ENCODE measurements around the gene ESPN. TPM values are rescaled to one million over a fixed set of nuclear protein-coding genes. Genes with fewer than 3 reads are reported as not detected.

ESPN gene
- total and polyA plus RNA-seq, 7 donors, result 0.55 to 202 (median 86.5) TPM; not detected in 2

- H3K27me3 ChIP-seq, result peaks cover 0 to 20% (median 0%) of the 10 kb centered on the region in 3 donors
- 87% methylated on average over 6 of the region's 6 CpGs for WGBS, 2 donors
- intact Hi-C loops (cut with DNase I), result no loop called here
- H3K9me3 ChIP-seq, result no peaks in the 10 kb centered on the region
- no peaks in the 10 kb centered on the region for H3K4me1 ChIP-seq
- no peaks in the 10 kb centered on the region for H3K36me3 ChIP-seq
- no peak overlapping the region for H3K27ac ChIP-seq
- no peak for DNase-seq
- no peak overlapping the region for H3K4me3 ChIP-seq
- TF ChIP-seq EP300 (IDR thresholded peaks at IDR 0.05), result no peak
- TF ChIP-seq CTCF (IDR thresholded peaks at IDR 0.05), result no peak
- no peak for TF ChIP-seq POLR2A (IDR thresholded peaks at IDR 0.05)
- no peak for TF ChIP-seq POLR2AphosphoS5 (IDR thresholded peaks at IDR 0.05)
These were observed 16.6 kb upstream of the ESPN start for GRCh38 chr1:6408023-6408422.

GRCh38 chr1:6409053-6409452 is 15.5 kb upstream of the ESPN start:
- H3K4me1 ChIP-seq, result no peaks in the 10 kb centered on the region
- DNase-seq, result no peak
- no peak overlapping the region for H3K27ac ChIP-seq
- TF ChIP-seq POLR2A (IDR thresholded peaks at IDR 0.05) (no peak), CTCF (IDR thresholded peaks at IDR 0.05) (no peak), POLR2AphosphoS5 (IDR thresholded peaks at IDR 0.05) (no peak)
- H3K9me3 ChIP-seq, result no peaks in the 10 kb centered on the region
- H3K36me3 ChIP-seq, result no peaks in the 10 kb centered on the region
- no peak overlapping the region for H3K4me3 ChIP-seq
- 47 to 81% methylated on average over 4 of the region's 4 CpGs for WGBS, 2 donors
- intact Hi-C loops (cut with DNase I), result no loop called here
- peaks cover 0 to 31% (median 4%) of the 10 kb centered on the region in 3 donors for H3K27me3 ChIP-seq

GRCh38 chr1:6409733-6410132 is 14.8 kb upstream of the ESPN start:
- intact Hi-C loops (cut with DNase I), result no loop called here
- 95% methylated on average over 6 of the region's 6 CpGs for WGBS, 2 donors
- TF ChIP-seq POLR2AphosphoS5 (IDR thresholded peaks at IDR 0.05) (no peak), CTCF (IDR thresholded peaks at IDR 0.05) (no peak), POLR2A (IDR thresholded peaks at IDR 0.05) (no peak)
- Histone ChIP-seq H3K27ac (no peak overlapping the region), H3K4me3 (no peak overlapping the region), H3K9me3 (no peaks in the 10 kb centered on the region), H3K36me3 (no peaks in the 10 kb centered on the region), H3K4me1 (no peaks in the 10 kb centered on the region), H3K27me3 (peaks cover 0 to 38% (median 10%) of the 10 kb centered on the region in 3 donors)
- DNase-seq, result no peak

GRCh38 chr1:6410248-6410893 is 14.2 kb upstream of the ESPN start:
- Histone ChIP-seq H3K27me3 (peaks cover 2 to 44% (median 15%) of the 10 kb centered on the region in 3 donors), H3K9me3 (no peaks in the 10 kb centered on the region), H3K36me3 (no peaks in the 10 kb centered on the region), H3K4me1 (no peaks in the 10 kb centered on the region), H3K27ac (no peak overlapping the region), H3K4me3 (no peak overlapping the region)
- WGBS, 2 donors, result 90 to 91% methylated on average over 13 of the region's 13 CpGs
- DNase-seq, result no peak
- no peak for TF ChIP-seq EP300 (IDR thresholded peaks at IDR 0.05)
- no peak for TF ChIP-seq POLR2AphosphoS5 (IDR thresholded peaks at IDR 0.05)
- no peak for TF ChIP-seq POLR2A (IDR thresholded peaks at IDR 0.05)
- no peak for TF ChIP-seq CTCF (IDR thresholded peaks at IDR 0.05)
- intact Hi-C loops (cut with DNase I), result no loop called here

GRCh38 chr1:6412896-6413295 is 11.7 kb upstream of the ESPN start:
- intact Hi-C loops (cut with DNase I), result no loop called here
- WGBS, 2 donors, result 17 to 56% methylated on average over 6 of the region's 6 CpGs
- no peak overlapping the region for H3K4me3 ChIP-seq
- H3K4me1 ChIP-seq, result no peaks in the 10 kb centered on the region
- no peak overlapping the region for H3K27ac ChIP-seq
- TF ChIP-seq CTCF (IDR thresholded peaks at IDR 0.05), result no peak
- TF ChIP-seq POLR2A (IDR thresholded peaks at IDR 0.05), result no peak
- TF ChIP-seq EP300 (IDR thresholded peaks at IDR 0.05), result no peak
- TF ChIP-seq POLR2AphosphoS5 (IDR thresholded peaks at IDR 0.05), result no peak
- H3K36me3 ChIP-seq, result no peaks in the 10 kb centered on the region
- DNase-seq, result no peak
- peaks cover 20 to 69% (median 35%) of the 10 kb centered on the region in 3 donors for H3K27me3 ChIP-seq
- H3K9me3 ChIP-seq, result no peaks in the 10 kb centered on the region

Measured in sigmoid colon (tissue), 7 donors.